ENCODE data around the gene AKR1C1.
"Not testable (repeated sequence)": the region's sequence is repeated elsewhere in the genome, so short reads cannot be mapped to it uniquely, and the experiment has no call there.

The AKR1C1 gene

GRCh38 chr10:4965763-4966162 is 2.5 kb downstream of the AKR1C1 start:
- DNase-seq (ENCODE audit: low read depth) = not testable (repeated sequence)
- H3K4me3 ChIP-seq (ENCODE audit: low read length) = peak overlapping the region; percentile 5

- not testable (repeated sequence) for DNase-seq (ENCODE audit: low read depth); H3K4me3 ChIP-seq (ENCODE audit: low read length)
Measured at GRCh38 chr10:4967189-4967588, 4.0 kb downstream of the AKR1C1 start.

GRCh38 chr10:4969289-4969688 is 6.1 kb downstream of the AKR1C1 start:
- not testable (repeated sequence) for H3K4me3 ChIP-seq (ENCODE audit: low read length); DNase-seq (ENCODE audit: low read depth)

- H3K4me3 ChIP-seq (ENCODE audit: low read length); DNase-seq (ENCODE audit: low read depth): not testable (repeated sequence)
Measured at GRCh38 chr10:4970362-4970761, 7.1 kb downstream of the AKR1C1 start.

- H3K4me3 ChIP-seq (ENCODE audit: low read length); DNase-seq (ENCODE audit: low read depth): not testable (repeated sequence)
Measured at GRCh38 chr10:4972369-4973142, 9.3 kb downstream of the AKR1C1 start.

GRCh38 chr10:4973294-4973693 is 10.1 kb downstream of the AKR1C1 start:
- not testable (repeated sequence) for H3K4me3 ChIP-seq (ENCODE audit: low read length); DNase-seq (ENCODE audit: low read depth)

GRCh38 chr10:4974400-4974799 is 11.2 kb downstream of the AKR1C1 start:
- H3K4me3 ChIP-seq (ENCODE audit: low read length); DNase-seq (ENCODE audit: low read depth): not testable (repeated sequence)

- no peak for DNase-seq (ENCODE audit: low read depth)
- H3K4me3 ChIP-seq (ENCODE audit: low read length) = no peak overlapping the region
- TF ChIP-seq CTCF (IDR thresholded peaks at IDR 0.05; ENCODE audit: insufficient read depth, low read depth, low read length, missing control alignments) = no peak
Measured at GRCh38 chr10:4977025-4977424, 13.8 kb downstream of the AKR1C1 start.

GRCh38 chr10:4978870-4979269 is 15.7 kb downstream of the AKR1C1 start:
- TF ChIP-seq CTCF (IDR thresholded peaks at IDR 0.05; ENCODE audit: insufficient read depth, low read depth, low read length, missing control alignments) = no peak

GRCh38 chr10:4980793-4981192 is 17.6 kb downstream of the AKR1C1 start:
- no peak for DNase-seq (ENCODE audit: low read depth)
- no peak overlapping the region for H3K4me3 ChIP-seq (ENCODE audit: low read length)
- no peak for TF ChIP-seq CTCF (IDR thresholded peaks at IDR 0.05; ENCODE audit: insufficient read depth, low read depth, low read length, missing control alignments)

More at GRCh38 chr10:4978870-4979269, 15.7 kb downstream of the AKR1C1 start:
- H3K4me3 ChIP-seq (ENCODE audit: low read length) = no peak overlapping the region
- DNase-seq (ENCODE audit: low read depth) = no peak

- TF ChIP-seq CTCF (IDR thresholded peaks at IDR 0.05; ENCODE audit: insufficient read depth, low read depth, low read length, missing control alignments) = peak; percentile 55
- no peak overlapping the region for H3K4me3 ChIP-seq (ENCODE audit: low read length)
- DNase-seq (ENCODE audit: low read depth) = peak; percentile 74
Measured at GRCh38 chr10:4981722-4982471, 18.7 kb downstream of the AKR1C1 start.
